Activated CD4-positive, alpha-beta T cell treated with anti-CD3 and anti-CD28 coated beads for 36 hours (primary cell): ENCODE results near the gene PTPA. TPM values are rescaled to one million over a fixed set of nuclear protein-coding genes. Genes with fewer than 3 reads are reported as not detected.

Experiments used
- ATAC-seq: fragments of 200-7000 bp; cut with Tn5 transposase; one replicate; pipeline ENCODE4 v1.10.0; 2021; ENCODE audit warnings: mild to moderate bottlenecking, moderate library complexity
- CTCF ChIA-PET: fragments of 350-600 bp; sonication (Branson Sonifier 250); formaldehyde crosslinking; loops from one replicate; lab custom pipeline; 2021; ENCODE audit warnings: antibody characterized with exemption; lab: Charles Lee
- POLR2A ChIA-PET: fragments of 350-600 bp; sonication (Branson Sonifier 250); formaldehyde crosslinking; loops from one replicate; lab custom pipeline; 2021; ENCODE audit warnings: antibody characterized with exemption, inconsistent platforms; lab: Charles Lee
- DNase-seq: peaks from one replicate; pipeline ENCODE4 v3.0.0-alpha.2; 2020
- H3K27ac Mint-ChIP-seq: one replicate; pipeline ENCODE4 v1.8.0; 2021; ENCODE audit warnings: mixed read lengths
- H3K27me3 Mint-ChIP-seq: one replicate; pipeline ENCODE4 v1.8.0; 2021; ENCODE audit warnings: mixed read lengths
- H3K36me3 Mint-ChIP-seq: one replicate; pipeline ENCODE4 v1.8.0; 2021; ENCODE audit warnings: low read depth, mixed read lengths
- H3K4me1 Mint-ChIP-seq: one replicate; pipeline ENCODE4 v1.8.0; 2021; ENCODE audit warnings: mixed read lengths
- H3K4me3 Mint-ChIP-seq: one replicate; pipeline ENCODE4 v1.8.0; 2021; ENCODE audit warnings: mild to moderate bottlenecking, moderate library complexity, mixed read lengths
- H3K9me3 Mint-ChIP-seq: one replicate; pipeline ENCODE4 v1.8.0; 2021; ENCODE audit warnings: low read depth, mixed read lengths
- intact Hi-C, 2 experiments: fragments of 100-400 bp; cut with DNase I in 1 of 2; cut with micrococcal nuclease in 1 of 2; formaldehyde crosslinking; loops; one replicate each; pipeline versions ENCODE4 v1.14.2 to v1.15.1; 2022 to 2024; cut with DNase I, micrococcal nuclease
- total RNA-seq, 2 experiments: library from RNA; stranded (reverse); gene quantifications; one replicate each; pipeline ENCODE4 v1.2.3, GENCODE V29; 2021

The PTPA gene
- total RNA-seq, 2 experiments from 2014 or later, result 71.9 to 88.0 TPM

GRCh38 chr9:129073404-129073803 is 37.8 kb upstream of the PTPA start:
- ATAC-seq (no peak), DNase-seq (no peak)
- Mint-ChIP-seq H3K9me3 (no peaks in the 10 kb centered on the region), H3K4me3 (no peak overlapping the region), H3K36me3 (peaks cover 5% of the 10 kb centered on the region), H3K27me3 (no peaks in the 10 kb centered on the region), H3K27ac (no peak overlapping the region), H3K4me1 (peaks cover 37% of the 10 kb centered on the region)
- ChIA-PET POLR2A (interaction anchor here (0.7 to 0.8 kb wide), 2 partner anchors 37 to 42 kb away, joined by 3 to 10 read pairs; partner anchors contain the start of gene MIGA2), CTCF (no interaction called here)
- intact Hi-C loops, result no loop called here

GRCh38 chr9:129074106-129074505 is 37.1 kb upstream of the PTPA start:
- POLR2A ChIA-PET, result interaction anchor here (0.7 to 0.8 kb wide), 2 partner anchors 38 to 42 kb away, joined by 3 to 10 read pairs; partner anchors contain the start of gene MIGA2
- CTCF ChIA-PET, result interaction anchor here (0.7 kb wide), 1 partner anchor 13 kb away, joined by 3 read pairs; no protein-coding TSS in a partner anchor

GRCh38 chr9:129075996-129076639 is 35.1 kb upstream of the PTPA start:
- H3K4me3 Mint-ChIP-seq, result no peak overlapping the region
- H3K27me3 Mint-ChIP-seq, result no peaks in the 10 kb centered on the region
- ATAC-seq, result no peak
- no peak overlapping the region for H3K27ac Mint-ChIP-seq
- H3K9me3 Mint-ChIP-seq, result no peaks in the 10 kb centered on the region
- intact Hi-C loops, result no loop called here
- CTCF ChIA-PET, result no interaction called here
- peaks cover 23% of the 10 kb centered on the region for H3K4me1 Mint-ChIP-seq
- no peaks in the 10 kb centered on the region for H3K36me3 Mint-ChIP-seq
- no peak for DNase-seq
- POLR2A ChIA-PET, result no interaction called here

More at GRCh38 chr9:129074106-129074505, 37.1 kb upstream of the PTPA start:
- no peak for ATAC-seq
- Mint-ChIP-seq H3K9me3 (no peaks in the 10 kb centered on the region), H3K36me3 (no peaks in the 10 kb centered on the region), H3K4me3 (no peak overlapping the region), H3K27me3 (no peaks in the 10 kb centered on the region), H3K27ac (no peak overlapping the region), H3K4me1 (peaks cover 30% of the 10 kb centered on the region)
- DNase-seq, result no peak
- intact Hi-C loops, result no loop called here

- peaks cover 20% of the 10 kb centered on the region for H3K4me1 Mint-ChIP-seq
- H3K36me3 Mint-ChIP-seq, result no peaks in the 10 kb centered on the region
- DNase-seq (no peak), ATAC-seq (no peak)
- no peak overlapping the region for H3K4me3 Mint-ChIP-seq
- ChIA-PET POLR2A (no interaction called here), CTCF (no interaction called here)
- intact Hi-C loops, result no loop called here
- no peaks in the 10 kb centered on the region for H3K27me3 Mint-ChIP-seq
- no peaks in the 10 kb centered on the region for H3K9me3 Mint-ChIP-seq
- H3K27ac Mint-ChIP-seq, result no peak overlapping the region
Observed at GRCh38 chr9:129076640-129077037, 34.6 kb upstream of the PTPA start.

GRCh38 chr9:129077236-129077635 is 34.0 kb upstream of the PTPA start:
- no peaks in the 10 kb centered on the region for H3K36me3 Mint-ChIP-seq
- H3K27me3 Mint-ChIP-seq, result no peaks in the 10 kb centered on the region
- peaks cover 19% of the 10 kb centered on the region for H3K4me1 Mint-ChIP-seq
- CTCF ChIA-PET, result interaction anchor here (0.7 kb wide), 1 partner anchor 10 kb away, joined by 3 read pairs; no protein-coding TSS in a partner anchor
- no peak overlapping the region for H3K4me3 Mint-ChIP-seq
- POLR2A ChIA-PET, result no interaction called here
- DNase-seq (no peak), ATAC-seq (no peak)
- intact Hi-C loops, result no loop called here
- H3K9me3 Mint-ChIP-seq, result no peaks in the 10 kb centered on the region
- H3K27ac Mint-ChIP-seq, result no peak overlapping the region

- no peak for ATAC-seq
- intact Hi-C loops, result no loop called here
- DNase-seq, result no peak
- Mint-ChIP-seq H3K4me1 (peaks cover 20% of the 10 kb centered on the region), H3K36me3 (no peaks in the 10 kb centered on the region), H3K9me3 (no peaks in the 10 kb centered on the region), H3K4me3 (peak overlapping the region; percentile 83), H3K27ac (no peak overlapping the region), H3K27me3 (no peaks in the 10 kb centered on the region)
- ChIA-PET POLR2A (no interaction called here), CTCF (interaction anchor here (0.5 to 0.6 kb wide), 3 partner anchors 252 to 848 kb away, joined by 3 read pairs; no protein-coding TSS in a partner anchor)
Observed at GRCh38 chr9:129078691-129079503, 32.3 kb upstream of the PTPA start.

GRCh38 chr9:129079829-129080228 is 31.4 kb upstream of the PTPA start:
- ChIA-PET CTCF (interaction anchor here (1.1 to 1.5 kb wide), 2 partner anchors 10 to 660 kb away, joined by 4 read pairs; no protein-coding TSS in a partner anchor), POLR2A (no interaction called here)
- DNase-seq (no peak), ATAC-seq (no peak)
- Mint-ChIP-seq H3K27ac (peak overlapping the region; percentile 31), H3K9me3 (no peaks in the 10 kb centered on the region), H3K27me3 (no peaks in the 10 kb centered on the region), H3K4me1 (peaks cover 20% of the 10 kb centered on the region), H3K4me3 (peak overlapping the region; percentile 83), H3K36me3 (no peaks in the 10 kb centered on the region)
- intact Hi-C loops, result loop anchor here (1.0 to 2.0 kb wide), 6 partner anchors 31 to 624 kb away; partner anchors contain the start of genes CRAT (in 1 of the 2), ODF2 (in 1 of the 2), PTPA (in 1 of the 2) and SET (in 1 of the 2)

GRCh38 chr9:129080298-129080600 is 31.0 kb upstream of the PTPA start:
- POLR2A ChIA-PET, result interaction anchor here (0.8 to 1.1 kb wide), 3 partner anchors 9 to 44 kb away, joined by 3 to 5 read pairs (median 3); no protein-coding TSS in a partner anchor
- DNase-seq (no peak), ATAC-seq (no peak)
- intact Hi-C loops, result loop anchor here (1.0 to 2.0 kb wide), 6 partner anchors 31 to 624 kb away; partner anchors contain the start of genes CRAT (in 1 of the 2), ODF2 (in 1 of the 2), PTPA (in 1 of the 2) and SET (in 1 of the 2)
- no peaks in the 10 kb centered on the region for H3K27me3 Mint-ChIP-seq
- peak overlapping the region; percentile 37 for H3K27ac Mint-ChIP-seq
- no peaks in the 10 kb centered on the region for H3K9me3 Mint-ChIP-seq
- H3K36me3 Mint-ChIP-seq, result no peaks in the 10 kb centered on the region
- peak overlapping the region; percentile 83 for H3K4me3 Mint-ChIP-seq
- CTCF ChIA-PET, result interaction anchor here (0.6 to 1.5 kb wide), 3 partner anchors 11 to 660 kb away, joined by 3 to 4 read pairs (median 4); no protein-coding TSS in a partner anchor
- H3K4me1 Mint-ChIP-seq, result peaks cover 20% of the 10 kb centered on the region

GRCh38 chr9:129080601-129081387 is 30.4 kb upstream of the PTPA start, which contains the start of gene DOLPP1:
TSS of gene DOLPP1 (plus strand) at chr9:129081111. CDS start at chr9:129081132, 21 bp downstream.
- peaks cover 20% of the 10 kb centered on the region for H3K4me1 Mint-ChIP-seq
- intact Hi-C loops, result loop anchor here (1.0 to 2.0 kb wide), 16 partner anchors 30 to 830 kb away; partner anchors contain the start of genes CRAT (in 2 of the 2), MIGA2 (in 2 of the 2), DOLK (in 1 of the 2) and ENDOG (in 1 of the 2)
- CTCF ChIA-PET, result interaction anchor here (0.6 to 1.5 kb wide), 6 partner anchors 11 to 1099 kb away, joined by 3 to 7 read pairs (median 4); no protein-coding TSS in a partner anchor

GRCh38 chr9:129081388-129081904 is 29.8 kb upstream of the PTPA start:
- ChIA-PET POLR2A (interaction anchor here (0.6 to 1.2 kb wide), 4 partner anchors 14 to 528 kb away, joined by 3 read pairs; no protein-coding TSS in a partner anchor), CTCF (interaction anchor here (0.6 to 1.5 kb wide), 3 partner anchors 12 to 1099 kb away, joined by 3 to 7 read pairs (median 4); no protein-coding TSS in a partner anchor)
- peaks cover 20% of the 10 kb centered on the region for H3K4me1 Mint-ChIP-seq
- ATAC-seq (no peak), DNase-seq (peak; percentile 54)
- no peaks in the 10 kb centered on the region for H3K36me3 Mint-ChIP-seq
- H3K9me3 Mint-ChIP-seq, result no peaks in the 10 kb centered on the region
- peak overlapping the region; percentile 83 for H3K4me3 Mint-ChIP-seq
- H3K27ac Mint-ChIP-seq, result peak overlapping the region; percentile 63
- H3K27me3 Mint-ChIP-seq, result no peaks in the 10 kb centered on the region
- intact Hi-C loops, result loop anchor here (1.0 to 2.0 kb wide), 13 partner anchors 29 to 831 kb away; partner anchors contain the start of genes CRAT (in 2 of the 2), MIGA2 (in 2 of the 2), DOLK (in 1 of the 2) and ENDOG (in 1 of the 2)

More at GRCh38 chr9:129080601-129081387, 30.4 kb upstream of the PTPA start, which contains the start of gene DOLPP1:
- Mint-ChIP-seq H3K9me3 (no peaks in the 10 kb centered on the region), H3K27ac (peak within 1 kb of the TSS; percentile 63), H3K36me3 (no peaks in the 10 kb centered on the region), H3K4me3 (peak within 1 kb of the TSS; percentile 83), H3K27me3 (no peaks in the 10 kb centered on the region)
- ATAC-seq (peak; percentile 98), DNase-seq (peak; percentile 99)
- POLR2A ChIA-PET, result interaction anchor here (0.6 to 1.2 kb wide), 7 partner anchors 10 to 686 kb away, joined by 3 to 5 read pairs (median 3); no protein-coding TSS in a partner anchor
